H9 (cell line): ENCODE measurements around the gene FSTL4. TPM values are rescaled to one million over a fixed set of nuclear protein-coding genes. Genes with fewer than 3 reads are reported as not detected.

Experiments
- DNase-seq: peaks from one replicate; pipeline ENCODE4 v3.0.0-alpha.2; 2017
- H2AFZ ChIP-seq: one replicate; pipeline ENCODE4 v1.6.1; 2013; ENCODE audit warnings: mild to moderate bottlenecking, low read length, control low read depth, moderate library complexity
- H2AK5ac ChIP-seq: 2 replicates; pipeline ENCODE4 v1.6.1; 2013; ENCODE audit warnings: low read length, control low read depth, mixed read lengths; ENCODE audit not compliant: insufficient read length
- H2BK120ac ChIP-seq: one replicate; pipeline ENCODE4 v1.6.1; 2013; ENCODE audit warnings: low read depth, mild to moderate bottlenecking, low read length, control low read depth, inconsistent platforms; ENCODE audit not compliant: poor library complexity, severe bottlenecking
- H2BK12ac ChIP-seq: 2 replicates; pipeline ENCODE4 v1.6.1; 2013; ENCODE audit warnings: low read length, control low read depth, mixed read lengths, low read depth; ENCODE audit not compliant: insufficient read length
- H2BK15ac ChIP-seq: 2 replicates; pipeline ENCODE4 v1.6.1; 2013; ENCODE audit warnings: low read depth, low read length, control low read depth
- H2BK20ac ChIP-seq: one replicate; pipeline ENCODE4 v1.6.1; 2013; ENCODE audit warnings: low read depth, mild to moderate bottlenecking, low read length, control low read depth, inconsistent platforms; ENCODE audit not compliant: poor library complexity, severe bottlenecking
- H2BK5ac ChIP-seq: 2 replicates; pipeline ENCODE4 v1.6.1; 2013; ENCODE audit warnings: low read length, control low read depth, mixed read lengths; ENCODE audit not compliant: insufficient read length
- H3K14ac ChIP-seq: 2 replicates; pipeline ENCODE4 v1.6.1; 2013; ENCODE audit warnings: low read length, control low read depth; ENCODE audit not compliant: insufficient read depth
- H3K18ac ChIP-seq: 2 replicates; pipeline ENCODE4 v1.6.1; 2013; ENCODE audit warnings: low read depth, mild to moderate bottlenecking, mixed read lengths, low read length, control low read depth; ENCODE audit not compliant: insufficient read length
- H3K23ac ChIP-seq: 2 replicates; pipeline ENCODE4 v1.6.1; 2013; ENCODE audit warnings: low read length, control low read depth, mixed read lengths, low read depth; ENCODE audit not compliant: insufficient read length
- H3K23me2 ChIP-seq: 2 replicates; pipeline ENCODE4 v1.6.1; 2013; ENCODE audit warnings: low read depth, mild to moderate bottlenecking, mixed read lengths, low read length, control low read depth; ENCODE audit not compliant: insufficient read length, poor library complexity, severe bottlenecking
- H3K27ac ChIP-seq: 2 replicates; pipeline ENCODE4 v1.5.1; 2013; ENCODE audit warnings: low read length, control low read depth, mixed read lengths, low read depth; ENCODE audit not compliant: insufficient read length
- H3K27me3 ChIP-seq: 2 replicates; pipeline ENCODE4 v1.6.1; 2013; ENCODE audit warnings: low read length, control low read depth, inconsistent platforms; ENCODE audit not compliant: insufficient read depth
- H3K4ac ChIP-seq: 2 replicates; pipeline ENCODE4 v1.6.1; 2013; ENCODE audit warnings: low read depth, mild to moderate bottlenecking, control low read depth, inconsistent platforms, low read length, moderate library complexity
- H3K4me1 ChIP-seq: 2 replicates; pipeline ENCODE4 v1.6.1; 2013; ENCODE audit warnings: low read length, control low read depth, inconsistent platforms; ENCODE audit not compliant: insufficient read depth
- H3K4me2 ChIP-seq: 2 replicates; pipeline ENCODE4 v1.6.1; 2013; ENCODE audit warnings: low read length, control low read depth, mixed read lengths; ENCODE audit not compliant: insufficient read length, insufficient read depth
- H3K56ac ChIP-seq: 2 replicates; pipeline ENCODE4 v1.6.1; 2013; ENCODE audit warnings: low read depth, mild to moderate bottlenecking, mixed read lengths, low read length, control low read depth; ENCODE audit not compliant: insufficient read length
- H3K79me1 ChIP-seq: 2 replicates; pipeline ENCODE4 v1.6.1; 2013; ENCODE audit warnings: low read depth, mild to moderate bottlenecking, moderate library complexity, low read length, control low read depth, inconsistent platforms; ENCODE audit not compliant: insufficient read depth, poor library complexity, severe bottlenecking
- H3K79me2 ChIP-seq: 2 replicates; pipeline ENCODE4 v1.6.1; 2013; ENCODE audit warnings: low read length, control low read depth, inconsistent platforms; ENCODE audit not compliant: insufficient read depth
- H3K9ac ChIP-seq: 2 replicates; pipeline ENCODE4 v1.6.1; 2013; ENCODE audit warnings: low read length, control low read depth, mixed read lengths; ENCODE audit not compliant: insufficient read length; ENCODE audit errors: extremely low read depth
- H3K9me3 ChIP-seq: one replicate; pipeline ENCODE4 v1.6.1; 2013; ENCODE audit warnings: low read depth, low read length, inconsistent platforms; ENCODE audit not compliant: control insufficient read depth
- H3T11ph ChIP-seq: one replicate; pipeline ENCODE4 v1.6.1; 2013; ENCODE audit warnings: mild to moderate bottlenecking, low read length, control low read depth, inconsistent platforms
- H4K20me1 ChIP-seq: one replicate; pipeline ENCODE4 v1.6.1; 2013; ENCODE audit not compliant: control insufficient read depth, insufficient read length, insufficient read depth
- H4K5ac ChIP-seq: 2 replicates; pipeline ENCODE4 v1.6.1; 2013; ENCODE audit warnings: low read depth, mild to moderate bottlenecking, mixed read lengths, low read length, control low read depth; ENCODE audit not compliant: insufficient read length
- H4K8ac ChIP-seq: replicated peaks from 2 replicates; pipeline ENCODE4 v1.6.1; 2013; ENCODE audit warnings: low read length, control low read depth, mixed read lengths, low read depth; ENCODE audit not compliant: insufficient read length
- H4K91ac ChIP-seq: 2 replicates; pipeline ENCODE4 v1.6.1; 2013; ENCODE audit warnings: low read depth, mild to moderate bottlenecking, moderate library complexity, mixed read lengths, low read length, control low read depth; ENCODE audit not compliant: insufficient read length
- H3K27ac Mint-ChIP-seq, 3 experiments: 2 replicates in 2 of 3; 3 replicates in 1 of 3; pipeline ENCODE4 v1.8.0; 2020 to 2021; ENCODE audit warnings: mixed read lengths in 3 of 3, mild to moderate bottlenecking in 1 of 3, moderate library complexity in 1 of 3
- H3K27me3 Mint-ChIP-seq: 2 replicates; pipeline ENCODE4 v1.8.0; 2021; ENCODE audit warnings: low read depth, mild to moderate bottlenecking, moderate library complexity, mixed read lengths
- H3K36me3 Mint-ChIP-seq, 3 experiments: 2 replicates in 2 of 3; 3 replicates in 1 of 3; pipeline ENCODE4 v1.8.0; 2020 to 2021; ENCODE audit warnings: low read depth in 3 of 3, mixed read lengths in 3 of 3; ENCODE audit not compliant: insufficient read depth in 1 of 3
- H3K4me1 Mint-ChIP-seq, 2 experiments: 2 replicates each; pipeline ENCODE4 v1.8.0; 2020; ENCODE audit warnings: mixed read lengths in 2 of 2
- H3K4me3 Mint-ChIP-seq, 2 experiments: 2 replicates in 1 of 2; 3 replicates in 1 of 2; pipeline ENCODE4 v1.8.0; 2020 to 2021; ENCODE audit warnings: mild to moderate bottlenecking in 2 of 2, mixed read lengths in 2 of 2, moderate library complexity in 1 of 2
- H3K9me3 Mint-ChIP-seq, 2 experiments: 2 replicates in 1 of 2; 3 replicates in 1 of 2; pipeline ENCODE4 v1.8.0; 2020; ENCODE audit warnings: mild to moderate bottlenecking in 2 of 2, mixed read lengths in 2 of 2, moderate library complexity in 1 of 2
- CTCF ChIP-seq: fragments of 200-600 bp; sonication (generic); conservative IDR thresholded peaks from 3 replicates; pipeline ENCODE4 v1.8.0; 2021; ENCODE audit warnings: antibody characterized with exemption, mild to moderate bottlenecking
- WGBS: extraction: QIAGEN DNeasy Blood & Tissue Kit; methylation state at CpG from one replicate; pipeline ENCODE4 v1.1.7; 2013; ENCODE audit warnings: missing lambda C conversion rate, low lambda C conversion rate, mixed read lengths; ENCODE audit not compliant: insufficient read length; ENCODE audit errors: extremely low coverage; 5-methylcytosine and 5-hydroxymethylcytosine counted together
- total RNA-seq: library from RNA; stranded (reverse); gene quantifications from 2 replicates; pipeline ENCODE4 v1.2.1, GENCODE V29; 2021

FSTL4 gene
- total RNA-seq, 1 experiment from 2014 or later, result 5.7 TPM

- no peak overlapping the region for H2AFZ ChIP-seq
- TF ChIP-seq CTCF, result no peak
- H3K79me2 ChIP-seq, result no peaks in the 10 kb centered on the region
- no peak for DNase-seq
- H3K4ac ChIP-seq, result no peak overlapping the region
- H2AK5ac ChIP-seq, result no peak overlapping the region
- no peak overlapping the region for H2BK120ac ChIP-seq
- H3K4me2 ChIP-seq, result no peak overlapping the region
- H4K20me1 ChIP-seq, result no peaks in the 10 kb centered on the region
- H2BK5ac ChIP-seq, result no peak overlapping the region
- no peaks in the 10 kb centered on the region for H3K79me1 ChIP-seq
- no peak overlapping the region for H3K23ac ChIP-seq
- no peaks in the 10 kb centered on the region for H3K23me2 ChIP-seq
- H3K56ac ChIP-seq, result no peak overlapping the region
- no peak overlapping the region for H3K14ac ChIP-seq
- H2BK20ac ChIP-seq, result no peak overlapping the region
- H4K8ac ChIP-seq, result no peak overlapping the region
- no peaks in the 10 kb centered on the region; the same call in 1 of the 2 replicates for H3K27me3 ChIP-seq
- no peak overlapping the region for H3T11ph ChIP-seq
- no peak overlapping the region for H3K18ac ChIP-seq
- no peak overlapping the region for H4K5ac ChIP-seq
- Mint-ChIP-seq H3K9me3 (no peaks in the 10 kb centered on the region), H3K27me3 (peaks cover 15% of the 10 kb centered on the region), H3K36me3 (no peaks in the 10 kb centered on the region; a peak in 1 of 7 replicates), H3K27ac (peak overlapping the region in 1 of 3 experiments; percentile 29; a peak in 2 of 7 replicates), H3K4me3 (no peak overlapping the region), H3K4me1 (peaks cover 58 to 63% of the 10 kb centered on the region in 2 experiments)
- no peak overlapping the region for H2BK12ac ChIP-seq
- no CpG with 5 or more reads among the region's 4 CpGs for WGBS
- no peak overlapping the region for H2BK15ac ChIP-seq
- peaks cover 14% of the 10 kb centered on the region; the same call in 1 of the 2 replicates for H3K4me1 ChIP-seq
- no peaks in the 10 kb centered on the region for H3K9me3 ChIP-seq
- no peak overlapping the region for H3K27ac ChIP-seq
- H3K9ac ChIP-seq, result no peak overlapping the region
- H4K91ac ChIP-seq, result no peak overlapping the region
Observed at GRCh38 chr5:133324926-133325325, 287.4 kb downstream of the FSTL4 start.
